Retinal pigment epithelial cell (primary cell): ENCODE measurements around the gene IFTAP.
A peak's percentile ranks its signal among the peaks of the same experiment; 100 is the strongest.

Experiments
- DNase-seq: peaks from one replicate; pipeline ENCODE4 v3.0.0-alpha.2; 2010; ENCODE audit warnings: low read depth
- H3K4me3 ChIP-seq: 2 replicates; pipeline ENCODE4 v1.5.1; 2011; ENCODE audit warnings: mild to moderate bottlenecking, low read length, control low read depth, moderate library complexity
- CTCF ChIP-seq: conservative IDR thresholded peaks from 2 replicates; pipeline ENCODE4 v1.5.1; 2011; ENCODE audit warnings: low read depth, low read length, control low read depth, inconsistent platforms

Gene IFTAP

GRCh38 chr11:36578458-36578857 lies 15.8 kb upstream of the IFTAP start:
- H3K4me3 ChIP-seq = no peak overlapping the region
- DNase-seq = peak; percentile 34
- TF ChIP-seq CTCF = no peak

- H3K4me3 ChIP-seq = no peak overlapping the region
- no peak for DNase-seq
- no peak for TF ChIP-seq CTCF
These were observed 12.8 kb upstream of the IFTAP start for GRCh38 chr11:36581536-36581935.

GRCh38 chr11:36583667-36584066 lies 10.6 kb upstream of the IFTAP start:
- no peak for DNase-seq
- peak; percentile 8 for TF ChIP-seq CTCF
- no peak overlapping the region for H3K4me3 ChIP-seq

GRCh38 chr11:36586543-36586942 lies 7.8 kb upstream of the IFTAP start:
- TF ChIP-seq CTCF = no peak
- DNase-seq = no peak
- no peak overlapping the region for H3K4me3 ChIP-seq

- TF ChIP-seq CTCF = no peak
- DNase-seq = no peak
- H3K4me3 ChIP-seq = no peak overlapping the region
These were observed 6.2 kb upstream of the IFTAP start for GRCh38 chr11:36588099-36588498.

- no peak overlapping the region for H3K4me3 ChIP-seq
- DNase-seq = no peak
- TF ChIP-seq CTCF = no peak
These were observed 3.8 kb upstream of the IFTAP start for GRCh38 chr11:36590513-36590912.

- DNase-seq = no peak
- TF ChIP-seq CTCF = no peak
- H3K4me3 ChIP-seq = no peak overlapping the region
These were observed 2.9 kb upstream of the IFTAP start for GRCh38 chr11:36591433-36591832.
